D721Med (cell line): ENCODE data around the gene ADARB2.

Source experiments
- DNase-seq: peaks from one replicate; pipeline ENCODE4 v3.0.0; 2011; ENCODE audit warnings: low spot score; ENCODE audit not compliant: insufficient read length
- FAIRE-seq: peaks from 2 replicates; lab custom pipeline; 2011; peaks lifted over from hg19 to GRCh38; lab: Jason Lieb, UNC
- TF ChIP-seq, protein P1 (sequence below): IDR thresholded peaks from 2 replicates; pipeline ENCODE4 v1.5.1; 2012; ENCODE audit warnings: mild to moderate bottlenecking, control low read depth; ENCODE audit not compliant: insufficient read depth; ENCODE audit errors: missing control alignments

The ADARB2 gene

DNA sequence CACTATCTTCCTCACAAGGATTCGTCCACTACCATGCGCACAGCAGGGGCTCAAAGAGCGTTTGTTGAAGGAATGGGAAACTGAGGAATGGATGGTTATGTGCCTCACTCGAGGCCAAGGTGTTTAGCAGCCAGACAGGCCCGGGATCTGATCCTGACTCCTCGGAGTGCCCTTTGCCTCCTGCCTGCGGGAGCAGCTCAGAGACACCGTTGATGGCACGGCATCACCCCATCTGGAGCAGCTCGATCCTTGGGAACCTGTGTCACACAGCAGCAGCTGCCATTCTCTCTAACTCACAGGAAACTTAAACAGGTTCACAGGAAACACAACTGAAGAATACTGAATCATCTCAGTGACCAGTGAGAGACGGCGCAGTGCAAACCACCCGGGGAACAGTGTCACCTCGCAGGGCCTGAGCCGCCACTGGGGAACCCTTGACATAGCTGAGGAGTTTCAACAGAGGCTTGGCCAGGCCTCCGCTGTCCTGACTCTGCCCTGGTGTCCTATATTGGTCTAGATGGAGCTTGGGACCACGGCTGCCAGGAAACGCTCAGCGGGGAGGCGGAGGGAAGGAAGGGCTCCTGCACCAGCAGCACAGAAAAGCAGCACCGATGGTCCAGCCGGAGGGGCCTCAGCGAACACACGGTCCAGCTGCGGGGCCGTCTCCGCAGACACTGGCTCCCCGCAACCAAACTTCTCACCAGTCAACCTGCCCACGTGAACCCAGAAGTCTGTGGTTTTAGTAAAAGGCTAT lies 169.4 kb downstream of the ADARB2 start:
- DNase-seq (no peak), FAIRE-seq (no peak)
- TF ChIP-seq, protein P1, sequence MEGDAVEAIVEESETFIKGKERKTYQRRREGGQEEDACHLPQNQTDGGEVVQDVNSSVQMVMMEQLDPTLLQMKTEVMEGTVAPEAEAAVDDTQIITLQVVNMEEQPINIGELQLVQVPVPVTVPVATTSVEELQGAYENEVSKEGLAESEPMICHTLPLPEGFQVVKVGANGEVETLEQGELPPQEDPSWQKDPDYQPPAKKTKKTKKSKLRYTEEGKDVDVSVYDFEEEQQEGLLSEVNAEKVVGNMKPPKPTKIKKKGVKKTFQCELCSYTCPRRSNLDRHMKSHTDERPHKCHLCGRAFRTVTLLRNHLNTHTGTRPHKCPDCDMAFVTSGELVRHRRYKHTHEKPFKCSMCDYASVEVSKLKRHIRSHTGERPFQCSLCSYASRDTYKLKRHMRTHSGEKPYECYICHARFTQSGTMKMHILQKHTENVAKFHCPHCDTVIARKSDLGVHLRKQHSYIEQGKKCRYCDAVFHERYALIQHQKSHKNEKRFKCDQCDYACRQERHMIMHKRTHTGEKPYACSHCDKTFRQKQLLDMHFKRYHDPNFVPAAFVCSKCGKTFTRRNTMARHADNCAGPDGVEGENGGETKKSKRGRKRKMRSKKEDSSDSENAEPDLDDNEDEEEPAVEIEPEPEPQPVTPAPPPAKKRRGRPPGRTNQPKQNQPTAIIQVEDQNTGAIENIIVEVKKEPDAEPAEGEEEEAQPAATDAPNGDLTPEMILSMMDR, result no peak

DNA sequence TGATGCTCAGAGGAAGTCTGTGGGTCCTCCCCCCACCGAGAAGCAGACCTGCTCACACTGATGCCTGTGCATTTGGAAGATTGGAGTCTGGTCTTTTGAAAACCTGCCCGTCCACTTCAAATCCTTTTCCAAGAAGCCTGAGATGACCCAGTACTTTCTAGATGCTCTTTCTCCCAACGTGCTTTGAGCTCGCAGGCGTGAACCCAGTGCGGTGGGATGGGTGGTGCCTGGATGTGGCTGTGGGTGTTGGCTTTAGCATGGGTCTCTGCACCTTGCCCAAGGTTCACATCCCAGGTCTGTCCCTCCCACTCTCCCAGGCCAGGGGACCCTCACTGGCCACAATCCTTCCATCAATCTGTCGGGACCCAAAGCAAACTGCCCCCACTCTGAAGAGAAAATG lies 170.2 kb downstream of the ADARB2 start:
- TF ChIP-seq, protein P1, result no peak
- DNase-seq (no peak), FAIRE-seq (no peak)

- FAIRE-seq (no peak), DNase-seq (no peak)
- TF ChIP-seq, protein P1, result no peak
Observed at GRCh38 chr10:1564791-1565190, 172.5 kb downstream of the ADARB2 start.

DNA sequence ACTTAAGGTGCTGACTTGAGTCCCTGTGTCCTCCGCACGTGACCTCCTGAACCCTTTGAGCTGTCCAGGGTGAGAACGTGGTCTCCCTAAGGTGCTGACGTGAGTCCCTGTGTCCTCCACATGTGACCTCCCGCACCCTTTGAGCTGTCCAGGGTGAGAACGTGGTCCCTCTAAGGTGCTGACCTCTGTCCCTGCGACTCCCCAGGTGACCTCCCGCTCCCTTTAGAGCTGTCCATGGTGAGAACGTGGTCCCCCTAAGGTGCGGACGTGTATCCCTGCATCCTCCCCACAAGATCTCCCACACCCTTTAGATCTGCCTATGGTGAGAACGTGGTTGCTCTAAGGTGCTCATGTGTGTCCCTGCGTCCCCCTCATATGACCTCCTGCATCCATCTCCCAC lies 174.3 kb downstream of the ADARB2 start:
- DNase-seq, result no peak
- TF ChIP-seq, protein P1, result no peak
- FAIRE-seq, result no peak

- FAIRE-seq, result no peak
- TF ChIP-seq, protein P1, result no peak
- DNase-seq, result no peak
Observed at GRCh38 chr10:1561731-1562337, 175.5 kb downstream of the ADARB2 start.

DNA sequence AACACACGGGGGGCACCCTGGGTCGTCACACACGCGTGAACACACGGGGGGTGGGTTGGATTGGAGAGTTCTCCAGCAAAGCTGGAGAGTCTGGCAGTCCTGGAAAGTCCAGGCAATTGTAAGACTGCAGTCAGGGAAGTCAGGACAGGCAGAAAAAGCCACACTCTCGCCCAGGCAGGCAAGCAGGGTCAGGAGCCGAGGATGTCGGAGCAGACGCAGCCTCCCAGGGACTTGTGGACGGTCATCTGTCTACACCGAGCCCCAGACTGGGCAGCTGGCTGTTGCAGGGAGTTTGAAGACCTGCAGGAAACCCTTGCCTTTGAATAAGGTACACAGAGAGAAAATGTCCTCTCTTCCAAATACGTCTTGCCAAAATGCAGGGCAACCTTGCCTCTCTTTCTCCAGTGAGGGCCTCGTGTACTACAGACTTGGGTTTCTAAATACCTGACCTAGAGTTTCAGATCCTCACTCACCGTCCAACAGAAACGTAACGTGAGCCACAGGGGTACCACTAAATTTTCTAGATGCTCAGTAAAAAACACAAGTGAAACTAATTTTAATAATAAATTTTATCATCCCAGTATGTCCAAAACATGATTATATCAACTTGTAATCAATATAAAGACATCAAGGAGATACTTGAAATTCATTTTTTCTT lies 176.7 kb downstream of the ADARB2 start:
- TF ChIP-seq, protein P1, result no peak
- DNase-seq (no peak), FAIRE-seq (no peak)

- DNase-seq, result no peak
Observed at GRCh38 chr10:1559761-1560160, 177.6 kb downstream of the ADARB2 start.

More at GRCh38 chr10:1559761-1560160, 177.6 kb downstream of the ADARB2 start:
- FAIRE-seq, result no peak
- TF ChIP-seq, protein P1, result no peak
